Stimulated activated CD8-positive, alpha-beta memory T cell treated with anti-CD3 and anti-CD28 coated beads, Interleukin-4, amount 100 ng/mL, for 48 hours (primary cell): ENCODE measurements around the gene ANKLE2.
"Not testable (repeated sequence)": the region's sequence is repeated elsewhere in the genome, so short reads cannot be mapped to it uniquely, and the experiment has no call there.

ENCODE experiments used
- DNase-seq: peaks from one replicate; pipeline ENCODE4 v3.0.0-alpha.2; 2020

The ANKLE2 gene

DNA sequence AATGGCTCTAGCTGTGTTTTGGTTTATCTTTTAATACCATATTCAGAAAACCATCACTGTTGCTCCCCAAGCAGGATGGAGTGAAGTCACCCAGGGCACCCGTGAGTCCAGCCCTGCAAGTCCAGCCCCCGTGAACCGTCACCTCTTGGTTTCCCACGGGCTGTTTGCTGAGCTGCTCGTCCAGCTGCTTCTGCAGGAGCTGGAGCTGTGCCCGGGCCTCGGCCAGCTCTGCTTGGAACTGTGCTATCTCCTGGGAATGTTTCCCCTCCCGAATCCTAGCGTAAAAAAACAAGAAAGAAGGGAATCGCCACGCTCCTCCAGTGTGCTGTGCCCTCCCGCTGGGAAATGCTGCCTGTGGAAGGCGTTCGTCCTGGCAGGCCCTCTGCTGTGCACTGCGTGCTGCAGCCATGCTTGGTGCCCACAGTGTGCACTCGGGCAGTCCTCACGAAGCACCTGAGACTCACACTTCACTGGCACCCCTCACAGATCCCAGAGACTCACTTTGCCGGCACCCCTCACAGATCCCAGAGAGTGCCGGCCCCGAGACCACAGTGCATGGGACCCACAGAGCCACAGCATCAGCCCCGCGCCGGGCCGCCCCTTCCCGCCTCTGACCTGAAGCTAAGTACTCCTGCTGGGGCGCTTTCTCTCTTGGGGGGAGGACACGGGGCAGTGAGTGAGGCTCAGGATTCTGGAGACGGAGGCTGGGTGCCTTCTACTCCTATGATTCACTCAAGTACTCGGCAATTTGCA, 15.4 kb upstream of the ANKLE2 start:
- DNase-seq: no peak

DNA sequence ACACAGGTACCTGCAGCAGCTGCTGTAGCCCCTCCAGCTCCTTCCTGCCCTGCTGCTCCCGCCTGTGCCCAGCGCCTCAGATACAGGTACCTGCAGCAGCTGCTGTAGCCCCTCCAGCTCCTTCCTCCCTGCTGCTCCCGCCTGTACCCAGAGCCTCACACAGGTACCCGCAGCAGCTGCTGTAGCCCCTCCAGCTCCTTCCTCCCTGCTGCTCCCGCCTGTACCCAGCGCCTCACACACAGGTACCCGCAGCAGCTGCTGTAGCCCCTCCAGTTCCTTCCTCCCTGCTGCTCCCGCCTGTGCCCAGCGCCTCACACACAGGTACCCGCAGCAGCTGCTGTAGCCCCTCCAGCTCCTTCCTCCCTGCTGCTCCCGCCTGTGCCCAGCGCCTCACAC, 14.6 kb upstream of the ANKLE2 start:
- not testable (repeated sequence) for DNase-seq

- no peak for DNase-seq
These were observed 14.0 kb upstream of the ANKLE2 start for GRCh38 chr12:132775502-132776229.

DNA sequence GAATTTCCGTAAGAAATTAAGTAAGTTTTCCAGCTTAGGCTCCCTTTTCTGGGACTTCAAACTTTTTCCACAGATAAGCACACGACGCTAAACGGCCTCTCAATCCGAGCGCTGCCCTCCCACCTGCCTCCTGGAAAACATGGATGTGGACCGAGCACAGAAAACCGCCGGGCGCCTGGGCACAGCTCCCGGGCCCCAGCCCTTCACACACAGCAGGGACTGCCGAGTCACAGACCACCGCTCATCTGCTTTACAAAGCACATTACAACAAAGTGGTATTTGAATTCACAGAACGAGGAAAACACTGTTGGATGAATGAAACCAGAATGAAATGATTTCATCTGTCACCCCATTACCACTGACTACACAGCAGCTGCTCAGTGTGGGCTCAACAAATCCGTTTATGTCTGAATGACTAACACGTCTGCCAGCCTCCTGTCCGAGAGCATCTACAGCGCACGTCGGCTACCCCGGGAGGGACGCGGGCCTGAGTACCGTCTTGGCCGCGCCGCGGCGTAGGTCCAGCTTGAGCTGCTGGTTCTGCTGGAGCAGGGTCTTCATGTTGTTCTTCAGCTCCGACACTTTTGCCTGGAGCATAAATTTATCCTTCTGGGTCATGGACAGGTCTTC, 13.1 kb upstream of the ANKLE2 start:
- DNase-seq: no peak

DNA sequence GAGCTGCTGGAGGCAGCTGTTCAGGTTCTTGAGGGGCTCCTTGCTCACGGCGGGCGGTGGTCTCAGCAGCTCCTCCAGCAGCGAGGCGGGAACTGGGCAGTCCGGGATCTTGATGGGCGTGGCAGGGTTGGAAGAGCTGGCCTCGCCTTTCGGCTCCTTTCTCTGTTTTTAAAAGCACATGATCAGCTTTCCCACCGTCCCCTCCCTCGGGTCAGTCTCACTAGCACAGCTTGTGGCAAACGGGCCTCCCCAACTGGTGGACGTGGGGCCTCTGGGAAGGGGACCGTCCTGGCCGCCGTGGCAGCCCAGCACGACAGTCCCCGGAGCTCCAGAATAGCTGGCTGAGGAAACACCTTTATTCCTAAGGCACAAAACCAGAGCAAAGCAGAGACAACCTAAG, 12.5 kb upstream of the ANKLE2 start:
- no peak for DNase-seq

- DNase-seq: no peak
These were observed 11.7 kb upstream of the ANKLE2 start for GRCh38 chr12:132773077-132773955.

DNA sequence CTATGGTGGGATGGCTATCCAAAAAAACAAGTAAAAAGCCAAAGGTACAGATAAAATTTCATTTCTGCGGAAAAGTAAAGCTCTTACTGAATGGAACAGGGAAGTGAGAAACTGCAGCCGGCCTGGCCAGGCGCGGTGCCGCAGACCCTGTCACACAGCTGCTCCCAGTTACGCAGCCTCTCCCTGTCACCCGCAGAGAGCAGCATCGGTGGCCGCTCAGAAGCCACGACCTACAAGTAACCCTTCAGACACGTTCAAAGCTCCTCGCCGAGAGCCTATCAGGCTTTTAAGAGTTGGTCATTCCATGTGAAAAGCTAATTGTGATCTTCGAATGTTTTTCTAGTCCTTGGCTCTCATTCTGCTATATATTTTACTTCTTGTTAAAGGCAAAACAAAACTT, 11.0 kb upstream of the ANKLE2 start:
- DNase-seq: no peak

GRCh38 chr12:132771126-132771838, 9.7 kb upstream of the ANKLE2 start:
- peak; percentile 36 for DNase-seq

DNA sequence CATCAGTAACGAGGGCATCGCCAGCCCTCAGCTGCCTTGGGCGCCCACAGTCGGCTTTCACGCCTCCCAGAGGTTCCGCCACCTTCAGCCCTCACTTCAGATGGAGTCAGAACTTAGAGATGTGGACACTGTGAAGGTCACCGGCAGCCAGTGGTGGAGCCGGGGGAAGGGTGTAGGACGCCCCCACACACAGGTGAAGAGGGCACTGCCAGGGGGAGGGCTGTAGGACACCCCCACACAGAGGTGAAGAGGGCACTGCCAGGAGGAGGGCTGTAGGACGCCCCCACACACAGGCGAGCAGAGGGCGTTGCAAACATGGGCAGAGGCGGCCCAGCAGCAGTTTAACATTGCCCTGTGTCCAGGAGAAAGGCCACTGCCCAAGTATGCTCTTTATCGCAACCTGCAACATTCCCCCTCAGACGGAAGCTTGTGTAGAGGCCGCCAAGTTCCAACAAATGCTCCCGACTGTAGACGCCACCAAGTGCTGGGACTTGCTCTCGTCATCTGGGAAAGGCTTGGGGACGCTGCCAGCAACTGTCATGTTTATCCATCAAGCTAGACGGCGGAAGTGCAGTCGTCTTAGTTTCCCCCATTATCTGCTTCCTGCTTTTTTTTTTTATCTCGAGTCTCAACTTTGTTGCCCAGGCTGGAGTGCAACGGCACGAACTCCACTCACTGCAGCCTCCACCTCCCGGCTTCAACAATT, 4.9 kb upstream of the ANKLE2 start:
- no peak for DNase-seq

GRCh38 chr12:132765361-132765760, 3.7 kb upstream of the ANKLE2 start:
- DNase-seq: no peak

DNA sequence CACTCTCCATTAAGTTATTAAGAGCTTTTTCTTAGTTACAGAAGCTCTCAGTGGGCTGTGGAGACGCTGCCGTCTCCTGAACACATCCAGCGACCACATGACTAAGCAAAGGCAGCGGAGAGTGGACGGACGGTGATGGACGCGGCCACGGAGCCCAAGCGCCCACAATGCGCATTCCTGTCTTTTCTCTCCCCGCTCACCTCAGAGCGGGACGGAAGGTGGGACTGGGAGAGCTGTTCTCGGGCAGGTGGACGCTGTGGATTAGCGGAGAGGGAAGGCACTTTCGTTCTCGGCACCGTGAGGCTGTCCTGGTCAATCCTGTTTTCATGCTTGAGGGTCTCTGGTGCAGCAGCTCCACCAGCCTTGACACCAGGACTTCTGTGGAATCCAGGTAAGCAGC, 2.6 kb upstream of the ANKLE2 start:
- no peak for DNase-seq

GRCh38 chr12:132761921-132762583, 420 bp upstream of the ANKLE2 start:
- peak; percentile 87 for DNase-seq

DNA sequence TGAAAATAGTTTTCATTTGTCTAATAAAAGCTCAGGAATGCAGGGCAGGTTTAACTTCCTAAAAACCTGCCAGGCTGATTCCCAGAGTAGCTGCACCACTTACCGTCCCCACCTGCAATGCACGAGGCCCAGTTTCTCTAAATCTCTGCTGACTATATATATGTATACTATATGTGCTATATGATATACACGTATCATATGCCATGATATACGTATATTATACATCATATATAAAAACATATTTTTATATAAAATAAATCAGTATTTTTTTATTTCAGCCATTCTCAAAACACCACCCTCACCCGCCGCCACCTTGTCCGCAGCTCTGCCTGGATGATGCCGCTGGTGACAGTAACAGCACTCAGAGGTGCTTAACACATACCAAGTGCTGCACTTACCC, 2.3 kb downstream of the ANKLE2 start:
- DNase-seq: no peak

GRCh38 chr12:132758825-132759224, 2.8 kb downstream of the ANKLE2 start:
- DNase-seq: not testable (repeated sequence)

DNA sequence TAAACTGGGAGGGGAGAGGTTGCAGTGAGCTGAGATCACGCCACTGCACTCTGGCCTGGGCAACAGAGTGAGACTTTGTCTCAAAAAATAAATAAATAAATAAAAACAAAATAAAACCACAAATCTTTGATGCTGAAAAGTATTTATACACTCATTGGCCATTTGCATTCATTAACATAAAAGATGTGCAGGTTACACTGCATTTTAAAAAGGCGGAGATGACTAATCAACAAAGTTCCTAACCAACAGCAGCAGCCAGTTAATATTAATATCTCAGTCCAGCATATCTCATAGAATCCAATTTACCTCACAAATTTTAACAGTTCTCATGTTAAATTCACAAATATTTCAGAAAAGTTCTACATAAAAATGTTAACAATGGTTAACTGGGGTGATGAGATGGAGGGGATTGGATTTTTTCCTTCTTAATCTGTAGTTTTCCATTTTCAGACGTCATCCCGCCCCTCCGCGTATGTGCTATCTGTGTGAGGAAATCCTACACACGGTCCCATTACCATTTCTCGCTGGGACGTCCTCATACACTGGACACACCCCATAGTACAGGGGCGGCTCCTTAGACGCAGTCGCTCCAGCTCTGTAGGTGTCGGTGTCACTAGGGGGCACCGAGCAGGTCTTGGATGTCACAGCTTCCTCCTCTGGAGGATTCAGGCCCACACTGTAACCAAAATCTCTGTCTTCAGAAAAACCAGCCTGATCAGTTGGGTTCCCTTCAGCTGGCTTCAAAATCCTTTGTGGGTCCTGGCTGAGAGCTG, 7.3 kb downstream of the ANKLE2 start:
- no peak for DNase-seq

DNA sequence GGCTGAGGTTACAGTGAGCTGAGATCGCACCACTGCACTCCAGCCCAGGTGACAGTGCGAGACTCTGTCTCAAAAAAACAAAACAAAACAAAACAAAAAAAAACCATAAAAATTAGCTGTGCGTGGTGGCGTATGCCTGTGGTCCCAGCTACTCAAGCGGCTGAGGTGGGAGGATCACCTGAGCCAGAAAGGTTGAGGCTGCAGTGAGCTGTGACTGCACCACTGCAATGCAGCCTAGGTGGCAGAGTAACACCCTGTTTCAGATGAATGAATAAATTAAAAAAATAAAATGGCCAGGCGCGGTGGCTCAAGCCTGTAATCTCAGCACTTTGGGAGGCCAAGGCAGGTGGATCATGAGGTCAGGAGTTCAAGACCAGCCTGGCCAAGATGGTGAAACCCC, 8.0 kb downstream of the ANKLE2 start:
- not testable (repeated sequence) for DNase-seq

DNA sequence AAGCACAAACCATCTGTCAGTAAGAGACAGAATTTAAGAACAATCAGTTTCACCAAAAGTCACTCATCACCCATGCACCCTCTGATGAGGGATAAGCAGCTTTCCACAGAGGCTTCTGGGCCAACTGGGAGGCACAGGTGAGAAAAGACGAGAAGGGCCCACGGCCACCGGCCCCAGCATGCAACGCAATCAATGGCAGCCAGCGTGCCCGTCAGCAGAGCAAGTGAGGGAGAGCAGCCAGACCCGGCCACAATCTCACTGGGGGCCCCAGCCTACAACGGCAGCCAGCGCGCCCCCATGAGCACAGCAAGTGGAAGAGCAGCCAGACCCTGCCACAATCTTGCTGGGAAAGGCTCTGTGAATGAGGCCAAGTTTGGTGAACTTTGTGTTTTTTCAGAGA, 13.3 kb downstream of the ANKLE2 start:
- DNase-seq: no peak

GRCh38 chr12:132747896-132748295, 13.7 kb downstream of the ANKLE2 start:
- no peak for DNase-seq

DNA sequence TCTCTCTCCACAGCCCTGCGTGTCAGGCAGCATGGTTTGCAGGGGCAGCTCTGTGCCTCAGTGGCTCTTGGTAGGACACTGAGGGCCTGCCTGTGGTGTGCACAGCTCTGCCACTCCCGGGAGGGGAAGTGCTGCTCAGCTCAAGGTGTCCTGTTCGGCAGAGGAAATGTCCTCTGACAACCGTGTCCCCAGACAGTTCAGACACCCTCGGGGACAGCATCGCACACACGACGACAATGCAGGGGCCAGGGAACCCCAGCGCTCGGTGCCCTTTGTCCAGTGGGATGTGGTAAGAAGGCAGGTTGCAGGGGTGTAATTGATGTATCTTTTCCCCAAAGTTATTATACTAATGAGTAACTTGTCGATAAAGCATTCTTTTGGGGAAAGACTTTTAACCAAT, 14.2 kb downstream of the ANKLE2 start:
- DNase-seq: no peak

GRCh38 chr12:132746613-132747012, 15.0 kb downstream of the ANKLE2 start:
- no peak for DNase-seq
